ENCODE data around the gene LCNL1.

The LCNL1 gene

DNA sequence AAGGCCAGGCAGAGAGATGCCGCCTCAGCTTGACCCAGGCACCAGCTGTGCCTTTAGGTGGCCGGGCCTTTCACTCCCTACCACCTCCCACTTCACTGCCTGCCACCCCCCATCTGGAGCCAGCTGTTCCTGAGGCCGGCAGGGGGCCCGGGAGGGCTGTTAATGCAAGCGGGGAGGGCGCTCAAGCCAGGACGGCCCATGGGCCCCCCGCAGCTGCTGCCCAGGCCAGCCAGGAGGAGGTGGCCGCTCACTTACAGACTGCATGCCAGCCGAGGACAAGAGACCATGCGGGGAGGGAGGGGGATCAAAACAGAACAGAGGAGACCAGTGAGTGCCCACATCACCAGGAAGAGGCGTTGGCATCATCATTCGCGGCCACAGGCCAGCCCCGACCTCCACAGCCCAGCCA lies 40.8 kb downstream of the LCNL1 start:
- peak overlapping the region; percentile 91 for H3K27ac ChIP-seq
- TF ChIP-seq, protein P1, sequence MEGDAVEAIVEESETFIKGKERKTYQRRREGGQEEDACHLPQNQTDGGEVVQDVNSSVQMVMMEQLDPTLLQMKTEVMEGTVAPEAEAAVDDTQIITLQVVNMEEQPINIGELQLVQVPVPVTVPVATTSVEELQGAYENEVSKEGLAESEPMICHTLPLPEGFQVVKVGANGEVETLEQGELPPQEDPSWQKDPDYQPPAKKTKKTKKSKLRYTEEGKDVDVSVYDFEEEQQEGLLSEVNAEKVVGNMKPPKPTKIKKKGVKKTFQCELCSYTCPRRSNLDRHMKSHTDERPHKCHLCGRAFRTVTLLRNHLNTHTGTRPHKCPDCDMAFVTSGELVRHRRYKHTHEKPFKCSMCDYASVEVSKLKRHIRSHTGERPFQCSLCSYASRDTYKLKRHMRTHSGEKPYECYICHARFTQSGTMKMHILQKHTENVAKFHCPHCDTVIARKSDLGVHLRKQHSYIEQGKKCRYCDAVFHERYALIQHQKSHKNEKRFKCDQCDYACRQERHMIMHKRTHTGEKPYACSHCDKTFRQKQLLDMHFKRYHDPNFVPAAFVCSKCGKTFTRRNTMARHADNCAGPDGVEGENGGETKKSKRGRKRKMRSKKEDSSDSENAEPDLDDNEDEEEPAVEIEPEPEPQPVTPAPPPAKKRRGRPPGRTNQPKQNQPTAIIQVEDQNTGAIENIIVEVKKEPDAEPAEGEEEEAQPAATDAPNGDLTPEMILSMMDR (IDR thresholded peaks at IDR 0.05) = no peak
- no peak for TF ChIP-seq ZFX (IDR thresholded peaks at IDR 0.05; ENCODE audit: borderline replicate concordance)

DNA sequence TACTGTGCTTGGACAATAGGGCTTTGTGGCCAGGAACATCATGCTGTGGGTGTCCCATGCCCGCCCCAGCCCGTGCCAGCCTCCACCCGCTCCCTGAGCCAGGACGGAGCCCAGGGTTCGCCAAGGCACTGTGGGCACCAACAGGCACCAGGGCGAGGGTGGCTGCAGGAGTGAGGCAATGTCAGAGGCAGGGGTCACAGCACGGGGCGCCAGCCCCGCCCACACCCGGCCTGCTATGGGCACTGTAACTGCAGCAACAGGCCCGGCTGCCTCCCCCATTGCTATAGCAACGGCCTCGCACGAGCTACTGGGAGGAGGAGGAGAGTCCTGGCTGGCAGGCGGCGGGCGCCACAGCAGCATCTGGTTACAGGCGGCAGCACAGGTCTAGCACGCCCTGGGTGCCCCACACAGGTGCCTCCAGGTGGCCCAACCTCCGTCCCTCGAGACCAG lies 42.7 kb downstream of the LCNL1 start:
- TF ChIP-seq, protein P1 (IDR thresholded peaks at IDR 0.05) = peak; percentile 55
- no peak for TF ChIP-seq ZFX (IDR thresholded peaks at IDR 0.05; ENCODE audit: borderline replicate concordance)
- H3K27ac ChIP-seq = peak overlapping the region; percentile 91

DNA sequence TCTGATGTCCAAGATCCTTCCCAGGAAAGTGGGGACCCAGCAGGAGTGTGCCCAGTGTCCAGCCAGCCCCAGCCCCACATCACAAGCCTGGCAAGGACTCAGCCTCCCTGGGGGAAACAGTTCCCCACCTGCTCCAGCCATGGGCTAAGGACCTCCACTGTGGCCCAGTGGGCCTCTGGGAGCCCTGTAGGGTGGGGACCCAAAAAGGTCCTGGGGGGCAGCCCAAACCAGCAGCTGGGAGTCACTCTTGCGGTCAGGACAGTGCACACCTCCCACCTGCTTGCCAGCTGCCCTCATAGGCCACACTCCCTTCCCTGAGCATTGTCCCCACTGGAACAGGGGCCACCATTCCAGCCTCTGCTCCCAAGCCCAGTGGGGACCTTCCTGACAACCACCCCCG lies 43.6 kb downstream of the LCNL1 start:
- H3K27ac ChIP-seq = peak overlapping the region; percentile 91
- TF ChIP-seq, protein P1 (IDR thresholded peaks at IDR 0.05) = no peak
- TF ChIP-seq ZFX (IDR thresholded peaks at IDR 0.05; ENCODE audit: borderline replicate concordance) = no peak

DNA sequence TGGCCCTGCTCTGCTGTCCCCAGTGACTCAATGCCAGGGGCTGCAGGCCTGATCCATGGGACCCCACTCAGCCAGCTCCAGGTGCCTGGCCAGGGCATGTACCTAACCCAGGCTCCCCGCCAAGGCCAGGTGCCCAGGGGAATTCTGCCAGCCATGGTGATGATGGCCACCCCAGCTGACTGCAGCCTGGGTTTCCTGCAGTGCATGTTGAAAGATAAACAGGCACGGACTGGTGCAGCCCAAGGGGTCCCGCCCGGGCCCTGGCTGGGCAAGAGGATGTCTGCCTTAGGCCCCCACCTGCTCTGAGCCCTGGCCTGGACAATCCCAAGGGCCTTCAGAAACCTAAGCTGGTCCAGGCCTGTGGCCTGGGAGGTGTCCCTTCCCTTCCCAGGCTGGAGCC lies 44.0 kb downstream of the LCNL1 start:
- peak overlapping the region; percentile 91 for H3K27ac ChIP-seq

DNA sequence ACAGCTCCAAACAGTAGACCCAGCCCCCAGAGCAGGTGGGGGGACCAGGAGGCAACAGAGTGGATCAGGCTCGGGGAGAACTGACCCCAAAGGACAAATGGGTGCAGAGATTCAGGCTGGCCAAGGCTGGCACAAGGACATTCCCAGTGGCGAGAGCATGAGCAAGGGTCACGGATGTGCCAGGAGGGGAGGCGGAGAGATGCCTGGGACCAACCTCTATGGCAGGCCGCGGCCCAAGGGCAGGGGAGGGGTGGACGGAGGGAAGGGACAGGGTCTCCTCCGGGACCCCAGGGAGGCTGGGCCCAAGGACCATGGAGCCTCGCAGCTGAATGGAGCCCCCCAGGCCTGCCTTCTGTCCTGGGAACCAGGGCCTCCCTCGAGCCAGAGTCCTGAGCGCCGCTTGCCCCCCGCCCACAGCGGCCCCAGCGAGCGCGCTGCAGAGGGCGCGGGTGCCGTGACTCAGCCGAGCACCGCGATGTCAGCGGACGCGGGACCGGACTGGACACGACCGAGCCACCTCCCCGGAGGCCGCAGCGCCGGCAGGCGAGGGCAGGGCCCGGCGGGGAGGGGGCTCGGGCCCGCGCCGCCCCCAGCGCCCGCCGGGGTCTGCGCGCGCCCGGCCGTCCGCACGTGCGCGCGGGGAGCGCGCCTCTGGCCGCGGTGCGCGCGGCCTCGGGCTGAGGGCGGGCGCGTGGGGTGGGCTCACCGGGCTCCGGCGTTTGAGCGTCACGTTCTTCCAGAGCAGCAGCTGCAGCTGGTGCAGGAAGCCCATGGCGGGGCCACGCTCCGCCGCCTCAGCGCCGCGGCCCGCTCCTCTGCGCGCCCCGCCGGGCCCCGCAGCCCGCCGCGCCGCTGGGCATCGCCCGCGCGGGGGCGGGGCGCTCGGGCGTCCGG lies 44.8 kb downstream of the LCNL1 start, which contains the start of gene ABCA2:
Gene ABCA2, minus strand, starts transcription at position 869 of the 894 bp plus-strand sequence. Its CDS starts 97 bp downstream, at position 772.
- H3K27ac ChIP-seq = peak within 1 kb of the TSS; percentile 91
- no peak for TF ChIP-seq ZFX (IDR thresholded peaks at IDR 0.05; ENCODE audit: borderline replicate concordance)

More for the DNA sequence above, 44.0 kb downstream of the LCNL1 start:
- TF ChIP-seq ZFX (IDR thresholded peaks at IDR 0.05; ENCODE audit: borderline replicate concordance) = no peak
- TF ChIP-seq, protein P1 (IDR thresholded peaks at IDR 0.05) = no peak

DNA sequence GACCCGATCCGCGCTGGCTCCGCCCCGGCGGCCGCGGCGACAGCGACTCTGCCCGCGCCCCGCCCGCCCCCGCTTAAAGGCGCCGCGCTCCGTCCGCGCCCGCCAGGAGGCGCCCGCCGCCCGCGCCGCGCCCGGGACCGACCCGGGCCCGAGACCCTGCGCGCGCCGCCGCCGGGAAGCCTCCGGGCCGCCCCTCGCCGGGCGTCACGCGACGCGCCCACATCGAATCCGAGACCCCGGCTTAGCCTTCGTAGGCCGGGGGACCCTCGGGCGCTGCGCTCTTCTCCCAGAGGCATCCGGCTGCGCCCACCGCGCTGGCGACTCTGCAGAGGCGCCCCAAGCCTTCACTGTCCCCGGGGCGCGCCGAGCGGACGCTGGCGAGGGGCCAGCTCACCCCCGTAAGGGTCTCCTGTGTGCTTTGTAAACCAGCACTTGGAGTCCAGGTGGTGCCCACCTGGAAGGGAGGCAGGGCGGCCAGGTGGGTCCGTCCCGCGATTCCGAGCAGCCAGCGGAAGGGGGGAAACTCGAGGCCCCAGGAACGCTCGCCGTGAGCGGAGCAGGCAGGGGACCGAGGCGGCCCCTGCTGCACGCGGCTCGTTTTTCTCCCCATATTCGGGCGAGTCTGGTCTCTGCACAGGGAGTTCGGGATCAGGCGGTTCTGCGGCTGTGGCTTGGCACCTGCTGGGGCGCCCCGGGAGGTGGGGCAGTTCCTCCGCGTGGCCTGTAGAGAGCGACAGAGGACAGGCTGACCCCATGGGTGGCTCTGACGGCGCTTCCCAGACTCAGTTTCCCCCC lies 45.7 kb downstream of the LCNL1 start:
- H3K27ac ChIP-seq = peak overlapping the region; percentile 91
- TF ChIP-seq, protein P1 (IDR thresholded peaks at IDR 0.05) = peak; percentile 73
- no peak for TF ChIP-seq ZFX (IDR thresholded peaks at IDR 0.05; ENCODE audit: borderline replicate concordance)

DNA sequence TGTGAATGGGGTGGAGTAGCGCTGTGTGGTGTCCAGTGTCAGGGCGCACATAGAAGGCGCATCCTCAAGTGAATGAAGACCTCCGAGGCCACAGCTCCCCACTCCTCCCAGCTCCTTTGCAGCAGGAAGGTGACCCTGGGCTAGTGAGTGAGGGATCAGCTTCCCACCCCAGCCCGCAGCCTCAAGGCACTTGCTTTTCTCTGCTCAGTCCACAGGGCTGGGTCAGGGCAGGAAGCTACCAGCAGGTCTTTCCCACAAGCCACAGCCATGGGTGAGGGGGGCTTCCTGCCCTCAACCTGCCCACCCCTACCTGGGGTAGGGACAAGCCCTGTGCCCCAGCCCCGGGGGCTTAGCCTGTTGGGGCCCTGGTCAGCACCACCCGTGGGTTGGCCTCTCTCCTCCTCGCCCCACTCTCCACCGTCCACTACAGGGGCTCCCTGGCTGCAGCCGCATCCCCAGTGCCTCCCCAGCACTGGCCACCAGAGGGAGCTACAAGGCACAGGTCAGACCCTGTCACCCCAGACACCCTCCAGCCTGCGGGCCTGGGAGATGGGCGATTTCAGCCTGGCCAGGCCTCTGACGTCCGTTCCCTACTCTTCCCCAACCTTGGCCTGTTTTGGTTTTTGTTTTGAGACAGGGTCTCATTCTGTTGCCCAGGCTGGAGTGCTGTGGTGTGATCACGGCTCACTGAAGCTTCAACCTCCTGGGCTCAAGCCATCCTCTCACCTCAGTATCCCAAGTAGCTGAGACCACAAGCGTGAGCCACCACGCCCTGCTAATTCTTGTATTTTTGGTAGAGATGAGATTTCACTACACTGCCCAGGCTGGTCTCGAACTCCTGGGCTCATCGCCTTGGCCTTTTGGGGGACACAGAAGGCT lies 46.5 kb downstream of the LCNL1 start:
- no peak for TF ChIP-seq ZFX (IDR thresholded peaks at IDR 0.05; ENCODE audit: borderline replicate concordance)
- TF ChIP-seq, protein P1 (IDR thresholded peaks at IDR 0.05) = peak; percentile 93
- H3K27ac ChIP-seq = peak overlapping the region; percentile 91
